Right lobe of liver (tissue), 6 donors: ENCODE results near the gene RNF223. TPM values are rescaled to one million over a fixed set of nuclear protein-coding genes. Genes with fewer than 3 reads are reported as not detected.

Experiments used
- ATAC-seq, 4 donors: fragments of 200-7000 bp; cut with Tn5 transposase; one replicate each; pipeline ENCODE4 v1.9.1; 2020; ENCODE audit warnings: mild to moderate bottlenecking in 4 of 4, moderate library complexity in 4 of 4
- DNase-seq, 3 donors: peaks; one replicate each; pipeline ENCODE4 v3.0.0-alpha.2; 2020
- H3K27ac ChIP-seq, 3 donors: fragments of 200-600 bp; one replicate each; pipeline ENCODE4 v1.8.0; 2022
- H3K27me3 ChIP-seq, 2 donors: fragments of 200-600 bp; one replicate each; pipeline ENCODE4 v1.8.0; 2022
- H3K36me3 ChIP-seq, 4 donors: fragments of 200-600 bp; sonication (generic) in 1 of 4; one replicate each; pipeline versions ENCODE4 v1.5.1 to v1.8.0; 2017 to 2022; ENCODE audit warnings: control low read depth in 1 of 4
- H3K4me1 ChIP-seq, 4 donors: fragments of 200-600 bp; sonication (generic) in 1 of 4; one replicate each; pipeline versions ENCODE4 v1.5.1 to v1.8.0; 2017 to 2022; ENCODE audit warnings: control low read depth in 1 of 4
- H3K4me3 ChIP-seq, 3 donors: fragments of 200-600 bp; one replicate each; pipeline ENCODE4 v1.8.0; 2022
- H3K9me3 ChIP-seq, 4 donors: fragments of 200-600 bp; sonication (generic) in 1 of 4; one replicate each; pipeline versions ENCODE4 v1.5.1 to v1.8.0; 2017 to 2022; ENCODE audit warnings: control low read depth in 1 of 4
- CTCF ChIP-seq, 4 donors: fragments of 200-600 bp in 3 of 4; fragments of 450-650 bp in 1 of 4; IDR thresholded peaks; one replicate each; pipeline versions ENCODE4 v1.5.1 to v1.8.0; 2016 to 2022; ENCODE audit warnings: antibody characterized with exemption in 4 of 4, mild to moderate bottlenecking in 2 of 4
- POLR2A ChIP-seq: fragments of 450-650 bp; IDR thresholded peaks from one replicate; pipeline ENCODE4 v1.6.1; 2017; ENCODE audit warnings: antibody characterized with exemption, mild to moderate bottlenecking
- WGBS: methylation state at CpG from one replicate; pipeline ENCODE4 v1.1.6; 2018; ENCODE audit warnings: low coverage, low lambda C conversion rate; ENCODE audit not compliant: insufficient coverage; ENCODE audit errors: missing lambda C conversion rate; 5-methylcytosine and 5-hydroxymethylcytosine counted together
- intact Hi-C, 2 donors: fragments of 100-400 bp; cut with DNase I; formaldehyde crosslinking; loops; one replicate each; pipeline versions ENCODE4 v1.11.2 to v1.14.1; 2022
- total RNA-seq, 6 experiments: library from RNA; depleted of rRNA in 2 of 6; stranded (reverse); fragments of >200 nt in 2 of 6; fragmentation: NEBNext Ultra II Directional in 3 of 6; extraction: Animal tissue kit (Norgen Biotek cat#: 25700) in 3 of 6; gene quantifications; one replicate each; pipeline versions ENCODE4 v1.1.0 to v1.2.4, GENCODE V29; 2016 to 2023
- donor health status: DM: no; HTN: yes; CAD: no.
- donor health status: DM: no; HTN: no; CAD: no.
- donor health status: DM: no; HTN: no; CAD: no.
- donor health status: DM: no; HTN: yes; CAD: no.
- donor health status: DM: no; HTN: yes; CAD: no.

The RNF223 gene
- total RNA-seq, 6 experiments from 2014 or later, result not detected

GRCh38 chr1:1071486-1072298 lies 2.4 kb downstream of the RNF223 start:
- Histone ChIP-seq H3K27ac (no peak overlapping the region), H3K9me3 (no peaks in the 10 kb centered on the region), H3K4me1 (peaks cover 0 to 6% (median 3%) of the 10 kb centered on the region in 4 donors), H3K27me3 (no peaks in the 10 kb centered on the region), H3K4me3 (no peak overlapping the region), H3K36me3 (no peaks in the 10 kb centered on the region)
- TF ChIP-seq POLR2A (no peak), CTCF (IDR thresholded peaks at IDR 0.05) (no peak)
- no peak for DNase-seq
- 81% methylated on average over 3 of the region's 56 CpGs for WGBS
- ATAC-seq, result no peak
- intact Hi-C loops, result no loop called here

GRCh38 chr1:1069711-1070676 lies 4.1 kb downstream of the RNF223 start:
- H3K27ac ChIP-seq, result no peak overlapping the region
- DNase-seq (no peak), ATAC-seq (no peak)
- H3K27me3 ChIP-seq, result no peaks in the 10 kb centered on the region
- intact Hi-C loops, result loop anchor here in 1 of 2 donors (10.0 kb wide), 1 partner anchor 85 kb away; the partner anchor contains the start of gene PERM1
- no peak overlapping the region for H3K4me3 ChIP-seq
- H3K36me3 ChIP-seq, result no peaks in the 10 kb centered on the region
- H3K4me1 ChIP-seq, result peaks cover 0 to 6% (median 3%) of the 10 kb centered on the region in 4 donors
- WGBS, result 20% methylated on average over 3 of the region's 40 CpGs
- no peak for TF ChIP-seq POLR2A
- no peak for TF ChIP-seq CTCF (IDR thresholded peaks at IDR 0.05)
- no peaks in the 10 kb centered on the region for H3K9me3 ChIP-seq

- Histone ChIP-seq H3K36me3 (no peaks in the 10 kb centered on the region), H3K4me3 (peak overlapping the region; percentile 34 to 48 (median 36)), H3K4me1 (peaks cover 0 to 6% (median 3%) of the 10 kb centered on the region in 4 donors), H3K27me3 (no peaks in the 10 kb centered on the region), H3K27ac (no peak overlapping the region), H3K9me3 (no peaks in the 10 kb centered on the region)
- intact Hi-C loops, result loop anchor here in 1 of 2 donors (10.0 kb wide), 1 partner anchor 84 kb away; the partner anchor contains the start of gene PERM1
- TF ChIP-seq CTCF (IDR thresholded peaks at IDR 0.05) (no peak), POLR2A (no peak)
- WGBS, result 7% methylated on average over 9 of the region's 75 CpGs
- ATAC-seq, result peak; percentile 55 to 84 (median 77)
- peak; percentile 77 to 82 (median 81) for DNase-seq
Observed at GRCh38 chr1:1069056-1069710, 4.9 kb downstream of the RNF223 start.

- H3K4me1 ChIP-seq, result peaks cover 0 to 6% (median 3%) of the 10 kb centered on the region in 4 donors
- H3K36me3 ChIP-seq, result no peaks in the 10 kb centered on the region
- intact Hi-C loops, result loop anchor here in 1 of 2 donors (10.0 kb wide), 1 partner anchor 84 kb away; the partner anchor contains the start of gene PERM1
- WGBS, result 2% methylated on average over 26 of the region's 55 CpGs
- no peak for TF ChIP-seq POLR2A
- TF ChIP-seq CTCF (IDR thresholded peaks at IDR 0.05), result no peak
- no peaks in the 10 kb centered on the region for H3K27me3 ChIP-seq
- H3K9me3 ChIP-seq, result no peaks in the 10 kb centered on the region
- no peak for DNase-seq
- H3K4me3 ChIP-seq, result peak overlapping the region; percentile 34 to 48 (median 36)
- ATAC-seq, result peak in 1 of 4 donors; percentile 8
- H3K27ac ChIP-seq, result no peak overlapping the region
Observed at GRCh38 chr1:1068517-1069055, 5.5 kb downstream of the RNF223 start.
